H9 (cell line): ENCODE measurements around the gene PARP8. TPM values are rescaled to one million over a fixed set of nuclear protein-coding genes. Genes with fewer than 3 reads are reported as not detected.

Source experiments
- DNase-seq: peaks from one replicate; pipeline ENCODE4 v3.0.0-alpha.2; 2017
- H2AFZ ChIP-seq: one replicate; pipeline ENCODE4 v1.6.1; 2013; ENCODE audit warnings: mild to moderate bottlenecking, low read length, control low read depth, moderate library complexity
- H2AK5ac ChIP-seq: 2 replicates; pipeline ENCODE4 v1.6.1; 2013; ENCODE audit warnings: low read length, control low read depth, mixed read lengths; ENCODE audit not compliant: insufficient read length
- H2BK120ac ChIP-seq: one replicate; pipeline ENCODE4 v1.6.1; 2013; ENCODE audit warnings: low read depth, mild to moderate bottlenecking, low read length, control low read depth, inconsistent platforms; ENCODE audit not compliant: poor library complexity, severe bottlenecking
- H2BK12ac ChIP-seq: 2 replicates; pipeline ENCODE4 v1.6.1; 2013; ENCODE audit warnings: low read length, control low read depth, mixed read lengths, low read depth; ENCODE audit not compliant: insufficient read length
- H2BK15ac ChIP-seq: 2 replicates; pipeline ENCODE4 v1.6.1; 2013; ENCODE audit warnings: low read depth, low read length, control low read depth
- H2BK20ac ChIP-seq: one replicate; pipeline ENCODE4 v1.6.1; 2013; ENCODE audit warnings: low read depth, mild to moderate bottlenecking, low read length, control low read depth, inconsistent platforms; ENCODE audit not compliant: poor library complexity, severe bottlenecking
- H2BK5ac ChIP-seq: 2 replicates; pipeline ENCODE4 v1.6.1; 2013; ENCODE audit warnings: low read length, control low read depth, mixed read lengths; ENCODE audit not compliant: insufficient read length
- H3K14ac ChIP-seq: 2 replicates; pipeline ENCODE4 v1.6.1; 2013; ENCODE audit warnings: low read length, control low read depth; ENCODE audit not compliant: insufficient read depth
- H3K18ac ChIP-seq: 2 replicates; pipeline ENCODE4 v1.6.1; 2013; ENCODE audit warnings: low read depth, mild to moderate bottlenecking, mixed read lengths, low read length, control low read depth; ENCODE audit not compliant: insufficient read length
- H3K23ac ChIP-seq: 2 replicates; pipeline ENCODE4 v1.6.1; 2013; ENCODE audit warnings: low read length, control low read depth, mixed read lengths, low read depth; ENCODE audit not compliant: insufficient read length
- H3K23me2 ChIP-seq: 2 replicates; pipeline ENCODE4 v1.6.1; 2013; ENCODE audit warnings: low read depth, mild to moderate bottlenecking, mixed read lengths, low read length, control low read depth; ENCODE audit not compliant: insufficient read length, poor library complexity, severe bottlenecking
- H3K27ac ChIP-seq: 2 replicates; pipeline ENCODE4 v1.5.1; 2013; ENCODE audit warnings: low read length, control low read depth, mixed read lengths, low read depth; ENCODE audit not compliant: insufficient read length
- H3K27me3 ChIP-seq: 2 replicates; pipeline ENCODE4 v1.6.1; 2013; ENCODE audit warnings: low read length, control low read depth, inconsistent platforms; ENCODE audit not compliant: insufficient read depth
- H3K4ac ChIP-seq: 2 replicates; pipeline ENCODE4 v1.6.1; 2013; ENCODE audit warnings: low read depth, mild to moderate bottlenecking, control low read depth, inconsistent platforms, low read length, moderate library complexity
- H3K4me1 ChIP-seq: 2 replicates; pipeline ENCODE4 v1.6.1; 2013; ENCODE audit warnings: low read length, control low read depth, inconsistent platforms; ENCODE audit not compliant: insufficient read depth
- H3K4me2 ChIP-seq: 2 replicates; pipeline ENCODE4 v1.6.1; 2013; ENCODE audit warnings: low read length, control low read depth, mixed read lengths; ENCODE audit not compliant: insufficient read length, insufficient read depth
- H3K56ac ChIP-seq: 2 replicates; pipeline ENCODE4 v1.6.1; 2013; ENCODE audit warnings: low read depth, mild to moderate bottlenecking, mixed read lengths, low read length, control low read depth; ENCODE audit not compliant: insufficient read length
- H3K79me1 ChIP-seq: 2 replicates; pipeline ENCODE4 v1.6.1; 2013; ENCODE audit warnings: low read depth, mild to moderate bottlenecking, moderate library complexity, low read length, control low read depth, inconsistent platforms; ENCODE audit not compliant: insufficient read depth, poor library complexity, severe bottlenecking
- H3K79me2 ChIP-seq: 2 replicates; pipeline ENCODE4 v1.6.1; 2013; ENCODE audit warnings: low read length, control low read depth, inconsistent platforms; ENCODE audit not compliant: insufficient read depth
- H3K9ac ChIP-seq: 2 replicates; pipeline ENCODE4 v1.6.1; 2013; ENCODE audit warnings: low read length, control low read depth, mixed read lengths; ENCODE audit not compliant: insufficient read length; ENCODE audit errors: extremely low read depth
- H3K9me3 ChIP-seq: one replicate; pipeline ENCODE4 v1.6.1; 2013; ENCODE audit warnings: low read depth, low read length, inconsistent platforms; ENCODE audit not compliant: control insufficient read depth
- H3T11ph ChIP-seq: one replicate; pipeline ENCODE4 v1.6.1; 2013; ENCODE audit warnings: mild to moderate bottlenecking, low read length, control low read depth, inconsistent platforms
- H4K20me1 ChIP-seq: one replicate; pipeline ENCODE4 v1.6.1; 2013; ENCODE audit not compliant: control insufficient read depth, insufficient read length, insufficient read depth
- H4K5ac ChIP-seq: 2 replicates; pipeline ENCODE4 v1.6.1; 2013; ENCODE audit warnings: low read depth, mild to moderate bottlenecking, mixed read lengths, low read length, control low read depth; ENCODE audit not compliant: insufficient read length
- H4K8ac ChIP-seq: replicated peaks from 2 replicates; pipeline ENCODE4 v1.6.1; 2013; ENCODE audit warnings: low read length, control low read depth, mixed read lengths, low read depth; ENCODE audit not compliant: insufficient read length
- H4K91ac ChIP-seq: 2 replicates; pipeline ENCODE4 v1.6.1; 2013; ENCODE audit warnings: low read depth, mild to moderate bottlenecking, moderate library complexity, mixed read lengths, low read length, control low read depth; ENCODE audit not compliant: insufficient read length
- H3K27ac Mint-ChIP-seq, 3 experiments: 2 replicates in 2 of 3; 3 replicates in 1 of 3; pipeline ENCODE4 v1.8.0; 2020 to 2021; ENCODE audit warnings: mixed read lengths in 3 of 3, mild to moderate bottlenecking in 1 of 3, moderate library complexity in 1 of 3
- H3K27me3 Mint-ChIP-seq: 2 replicates; pipeline ENCODE4 v1.8.0; 2021; ENCODE audit warnings: low read depth, mild to moderate bottlenecking, moderate library complexity, mixed read lengths
- H3K36me3 Mint-ChIP-seq, 3 experiments: 2 replicates in 2 of 3; 3 replicates in 1 of 3; pipeline ENCODE4 v1.8.0; 2020 to 2021; ENCODE audit warnings: low read depth in 3 of 3, mixed read lengths in 3 of 3; ENCODE audit not compliant: insufficient read depth in 1 of 3
- H3K4me1 Mint-ChIP-seq, 2 experiments: 2 replicates each; pipeline ENCODE4 v1.8.0; 2020; ENCODE audit warnings: mixed read lengths in 2 of 2
- H3K4me3 Mint-ChIP-seq, 2 experiments: 2 replicates in 1 of 2; 3 replicates in 1 of 2; pipeline ENCODE4 v1.8.0; 2020 to 2021; ENCODE audit warnings: mild to moderate bottlenecking in 2 of 2, mixed read lengths in 2 of 2, moderate library complexity in 1 of 2
- H3K9me3 Mint-ChIP-seq, 2 experiments: 2 replicates in 1 of 2; 3 replicates in 1 of 2; pipeline ENCODE4 v1.8.0; 2020; ENCODE audit warnings: mild to moderate bottlenecking in 2 of 2, mixed read lengths in 2 of 2, moderate library complexity in 1 of 2
- WGBS: extraction: QIAGEN DNeasy Blood & Tissue Kit; methylation state at CpG from one replicate; pipeline ENCODE4 v1.1.7; 2013; ENCODE audit warnings: missing lambda C conversion rate, low lambda C conversion rate, mixed read lengths; ENCODE audit not compliant: insufficient read length; ENCODE audit errors: extremely low coverage; 5-methylcytosine and 5-hydroxymethylcytosine counted together
- total RNA-seq: library from RNA; stranded (reverse); gene quantifications from 2 replicates; pipeline ENCODE4 v1.2.1, GENCODE V29; 2021
- TF ChIP-seq, protein P1 (sequence below): fragments of 200-600 bp; sonication (generic); conservative IDR thresholded peaks from 3 replicates; pipeline ENCODE4 v1.8.0; 2021; ENCODE audit warnings: antibody characterized with exemption, mild to moderate bottlenecking

Gene PARP8
- total RNA-seq, 1 experiment from 2014 or later = 34.0 TPM

DNA sequence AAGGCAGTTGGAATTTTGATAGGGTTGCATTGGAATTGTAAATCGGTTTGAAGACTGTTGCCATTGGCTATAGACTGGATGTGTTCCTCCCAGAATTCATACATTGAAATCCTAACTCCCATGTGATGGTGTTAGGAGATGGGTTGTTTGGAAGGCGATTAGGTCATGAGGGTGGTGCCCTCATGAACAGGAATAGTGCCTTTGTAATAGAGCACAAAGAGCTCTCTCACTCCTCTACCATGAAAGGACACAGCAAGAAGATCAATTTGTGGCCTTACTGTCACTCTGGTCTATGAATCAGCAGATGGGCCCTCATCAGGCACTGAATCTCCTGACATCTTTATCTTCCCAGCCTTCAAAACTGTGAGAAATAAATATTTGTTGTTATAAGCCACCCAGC, 133.2 kb downstream of the PARP8 start:
- H3K27me3 Mint-ChIP-seq = no peaks in the 10 kb centered on the region
- no peak overlapping the region for H3K23ac ChIP-seq
- no peak overlapping the region for H3K14ac ChIP-seq
- H3K36me3 Mint-ChIP-seq = peaks cover 22 to 45% (median 32%) of the 10 kb centered on the region in 3 experiments
- H2BK15ac ChIP-seq = no peak overlapping the region
- no peak overlapping the region for H3K4me2 ChIP-seq
- WGBS = no CpG with 5 or more reads among the region's 2 CpGs
- H3K4me3 Mint-ChIP-seq = no peak overlapping the region
- TF ChIP-seq, protein P1, sequence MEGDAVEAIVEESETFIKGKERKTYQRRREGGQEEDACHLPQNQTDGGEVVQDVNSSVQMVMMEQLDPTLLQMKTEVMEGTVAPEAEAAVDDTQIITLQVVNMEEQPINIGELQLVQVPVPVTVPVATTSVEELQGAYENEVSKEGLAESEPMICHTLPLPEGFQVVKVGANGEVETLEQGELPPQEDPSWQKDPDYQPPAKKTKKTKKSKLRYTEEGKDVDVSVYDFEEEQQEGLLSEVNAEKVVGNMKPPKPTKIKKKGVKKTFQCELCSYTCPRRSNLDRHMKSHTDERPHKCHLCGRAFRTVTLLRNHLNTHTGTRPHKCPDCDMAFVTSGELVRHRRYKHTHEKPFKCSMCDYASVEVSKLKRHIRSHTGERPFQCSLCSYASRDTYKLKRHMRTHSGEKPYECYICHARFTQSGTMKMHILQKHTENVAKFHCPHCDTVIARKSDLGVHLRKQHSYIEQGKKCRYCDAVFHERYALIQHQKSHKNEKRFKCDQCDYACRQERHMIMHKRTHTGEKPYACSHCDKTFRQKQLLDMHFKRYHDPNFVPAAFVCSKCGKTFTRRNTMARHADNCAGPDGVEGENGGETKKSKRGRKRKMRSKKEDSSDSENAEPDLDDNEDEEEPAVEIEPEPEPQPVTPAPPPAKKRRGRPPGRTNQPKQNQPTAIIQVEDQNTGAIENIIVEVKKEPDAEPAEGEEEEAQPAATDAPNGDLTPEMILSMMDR = no peak
- no peaks in the 10 kb centered on the region for H3K79me1 ChIP-seq
- no peak overlapping the region for H4K8ac ChIP-seq
- H3K9me3 ChIP-seq = no peaks in the 10 kb centered on the region
- no peak overlapping the region for H4K5ac ChIP-seq
- H2AK5ac ChIP-seq = no peak overlapping the region
- no peak overlapping the region for H3K9ac ChIP-seq
- no peak overlapping the region for H2BK20ac ChIP-seq
- no peak overlapping the region for H3K18ac ChIP-seq
- H3K9me3 Mint-ChIP-seq = peaks cover 6 to 7% of the 10 kb centered on the region in 2 experiments; a peak in 2 of 5 replicates
- H3K56ac ChIP-seq = no peak overlapping the region
- no peaks in the 10 kb centered on the region for H3K4me1 ChIP-seq
- no peak overlapping the region for H3K4ac ChIP-seq
- H2BK5ac ChIP-seq = no peak overlapping the region
- no peak overlapping the region for H2BK120ac ChIP-seq
- no peaks in the 10 kb centered on the region for H3K4me1 Mint-ChIP-seq
- H3K23me2 ChIP-seq = no peaks in the 10 kb centered on the region
- no peak overlapping the region for H3K27ac Mint-ChIP-seq
- no peak overlapping the region for H2BK12ac ChIP-seq
- H2AFZ ChIP-seq = no peak overlapping the region
- H4K20me1 ChIP-seq = no peaks in the 10 kb centered on the region
- DNase-seq = no peak
- H4K91ac ChIP-seq = no peak overlapping the region
- H3K79me2 ChIP-seq = no peaks in the 10 kb centered on the region
- no peak overlapping the region for H3K27ac ChIP-seq
- H3T11ph ChIP-seq = no peak overlapping the region
- no peaks in the 10 kb centered on the region for H3K27me3 ChIP-seq
